ENCODE data around the gene SLX4.

The SLX4 gene

GRCh38 chr16:3550851-3551847 lies 60.3 kb downstream of the SLX4 start:
- no peak overlapping the region for H3K4me3 ChIP-seq (replicated peaks; ENCODE audit: insufficient read depth, low read length)
- no peak for TF ChIP-seq CTCF (IDR thresholded peaks at IDR 0.05; ENCODE audit: insufficient read depth, low read length)
- TF ChIP-seq GABPA (IDR thresholded peaks at IDR 0.05; ENCODE audit: low read depth) = no peak
- no peak for TF ChIP-seq REST (IDR thresholded peaks at IDR 0.05; ENCODE audit: insufficient replicate concordance, low read depth)
- no peak for TF ChIP-seq POLR2AphosphoS5 (IDR thresholded peaks at IDR 0.05; ENCODE audit: low read depth)
- no peak for TF ChIP-seq SPI1 (IDR thresholded peaks at IDR 0.05; ENCODE audit: borderline replicate concordance, low read depth)
- DNase-seq (ENCODE audit: low read depth in 1 of 2, low spot score in 1 of 2) = no peak
- no peak overlapping the region for H3K27ac ChIP-seq (replicated peaks)
- no peaks in the 10 kb centered on the region for H3K27me3 ChIP-seq (ENCODE audit: insufficient read depth, poor library complexity, severe bottlenecking)

DNA sequence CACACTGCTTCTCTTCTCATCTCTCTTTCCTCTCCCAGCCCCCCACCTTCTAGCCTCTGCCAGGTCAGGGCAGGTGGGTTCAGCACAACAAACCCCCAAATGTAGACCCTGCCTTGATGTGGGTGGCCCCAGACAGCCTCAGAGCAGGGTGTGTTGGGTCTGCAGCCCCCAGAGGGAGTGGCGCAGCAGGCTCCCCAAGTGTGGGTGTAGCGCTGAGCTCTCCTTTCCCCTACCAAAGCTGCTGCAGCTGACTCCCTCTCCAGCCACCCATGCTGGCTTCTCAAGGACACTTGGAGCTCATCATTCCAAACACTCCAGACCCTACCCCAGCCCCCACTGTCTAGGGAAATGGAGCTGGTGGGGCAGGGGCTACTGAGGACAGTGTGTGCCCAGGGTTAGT lies 61.5 kb downstream of the SLX4 start:
- H3K27me3 ChIP-seq (ENCODE audit: insufficient read depth, poor library complexity, severe bottlenecking) = no peaks in the 10 kb centered on the region
- no peak for TF ChIP-seq POLR2AphosphoS5 (IDR thresholded peaks at IDR 0.05; ENCODE audit: low read depth)
- DNase-seq (ENCODE audit: low read depth in 1 of 2, low spot score in 1 of 2) = no peak
- H3K27ac ChIP-seq (replicated peaks) = no peak overlapping the region
- H3K4me3 ChIP-seq (replicated peaks; ENCODE audit: insufficient read depth, low read length) = no peak overlapping the region

DNA sequence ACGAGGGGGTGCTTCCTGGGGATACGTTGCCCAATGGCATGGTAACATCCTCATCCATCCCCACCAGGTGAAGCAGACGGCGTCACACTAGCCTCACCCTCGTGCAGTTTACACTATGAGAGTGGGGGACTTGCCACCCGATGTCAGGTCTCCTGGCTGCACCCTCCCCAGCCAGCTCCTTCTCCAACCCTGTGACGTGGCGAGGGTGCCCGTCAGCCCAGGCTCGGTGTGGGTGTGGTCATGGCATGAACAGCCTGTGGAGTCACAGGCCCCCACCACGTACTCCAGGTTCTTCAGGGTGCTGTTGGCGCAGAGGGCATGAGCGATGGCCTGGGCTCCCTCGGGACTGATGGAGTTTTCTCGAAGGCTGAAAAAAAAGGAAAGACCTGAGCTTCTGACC lies 62.5 kb downstream of the SLX4 start:
- H3K27ac ChIP-seq (replicated peaks) = no peak overlapping the region
- H3K4me3 ChIP-seq (replicated peaks; ENCODE audit: insufficient read depth, low read length) = no peak overlapping the region
- no peaks in the 10 kb centered on the region for H3K27me3 ChIP-seq (ENCODE audit: insufficient read depth, poor library complexity, severe bottlenecking)
- no peak for DNase-seq (ENCODE audit: low read depth in 1 of 2, low spot score in 1 of 2)
- no peak for TF ChIP-seq SPI1 (IDR thresholded peaks at IDR 0.05; ENCODE audit: borderline replicate concordance, low read depth)
- TF ChIP-seq REST (IDR thresholded peaks at IDR 0.05; ENCODE audit: insufficient replicate concordance, low read depth) = no peak
- TF ChIP-seq POLR2AphosphoS5 (IDR thresholded peaks at IDR 0.05; ENCODE audit: low read depth) = no peak
- TF ChIP-seq CTCF (IDR thresholded peaks at IDR 0.05; ENCODE audit: insufficient read depth, low read length) = no peak
- no peak for TF ChIP-seq GABPA (IDR thresholded peaks at IDR 0.05; ENCODE audit: low read depth)

GRCh38 chr16:3548445-3548844 lies 63.0 kb downstream of the SLX4 start:
- H3K4me3 ChIP-seq (replicated peaks; ENCODE audit: insufficient read depth, low read length) = no peak overlapping the region
- no peak for TF ChIP-seq GABPA (IDR thresholded peaks at IDR 0.05; ENCODE audit: low read depth)
- TF ChIP-seq CTCF (IDR thresholded peaks at IDR 0.05; ENCODE audit: insufficient read depth, low read length) = no peak
- TF ChIP-seq SPI1 (IDR thresholded peaks at IDR 0.05; ENCODE audit: borderline replicate concordance, low read depth) = no peak
- no peak for TF ChIP-seq REST (IDR thresholded peaks at IDR 0.05; ENCODE audit: insufficient replicate concordance, low read depth)
- no peak for TF ChIP-seq POLR2AphosphoS5 (IDR thresholded peaks at IDR 0.05; ENCODE audit: low read depth)
- no peak overlapping the region for H3K27ac ChIP-seq (replicated peaks)
- H3K27me3 ChIP-seq (ENCODE audit: insufficient read depth, poor library complexity, severe bottlenecking) = no peaks in the 10 kb centered on the region
- no peak for DNase-seq (ENCODE audit: low read depth in 1 of 2, low spot score in 1 of 2)

Data from HL-60 (cell line).